ENCODE measurements around the gene CLDN9.

Gene CLDN9

GRCh38 chr16:2974319-2975056 is 38.2 kb upstream of the CLDN9 start:
- no peak for DNase-seq (ENCODE audit: low read depth)

DNA sequence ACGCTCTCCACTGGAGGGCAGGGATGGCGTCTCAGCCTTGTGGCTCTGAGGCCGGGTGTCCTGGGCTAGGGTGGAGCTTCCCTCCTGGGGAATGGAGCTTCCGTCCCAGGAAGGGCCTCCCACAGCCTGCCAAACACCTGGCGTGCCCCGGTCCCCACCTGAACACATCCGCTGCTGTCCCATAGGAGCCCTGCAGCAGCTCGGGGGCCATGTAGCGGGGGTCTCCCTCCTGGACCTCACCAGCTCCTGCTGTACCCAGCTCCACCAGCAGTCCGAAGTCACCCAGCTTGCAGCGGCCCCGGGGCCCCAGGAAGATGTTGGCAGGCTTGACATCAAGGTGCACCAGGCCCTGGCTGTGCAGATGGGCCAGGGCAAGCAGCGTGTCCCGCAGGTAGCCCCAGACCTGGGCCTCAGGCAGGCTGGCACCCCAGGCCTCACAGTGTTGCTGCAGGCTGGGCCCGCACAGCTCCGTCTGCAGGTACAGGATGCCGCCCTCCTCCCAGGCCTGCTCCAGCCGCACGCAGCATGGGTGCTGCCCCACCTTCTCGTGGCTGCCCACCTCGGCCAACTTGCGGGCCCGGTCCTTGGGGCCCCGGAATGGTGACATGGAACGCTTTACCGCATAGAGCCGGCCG is 37.4 kb upstream of the CLDN9 start:
- DNase-seq (ENCODE audit: low read depth), result no peak

GRCh38 chr16:2976201-2976600 is 36.5 kb upstream of the CLDN9 start:
- no peak for DNase-seq (ENCODE audit: low read depth)

DNA sequence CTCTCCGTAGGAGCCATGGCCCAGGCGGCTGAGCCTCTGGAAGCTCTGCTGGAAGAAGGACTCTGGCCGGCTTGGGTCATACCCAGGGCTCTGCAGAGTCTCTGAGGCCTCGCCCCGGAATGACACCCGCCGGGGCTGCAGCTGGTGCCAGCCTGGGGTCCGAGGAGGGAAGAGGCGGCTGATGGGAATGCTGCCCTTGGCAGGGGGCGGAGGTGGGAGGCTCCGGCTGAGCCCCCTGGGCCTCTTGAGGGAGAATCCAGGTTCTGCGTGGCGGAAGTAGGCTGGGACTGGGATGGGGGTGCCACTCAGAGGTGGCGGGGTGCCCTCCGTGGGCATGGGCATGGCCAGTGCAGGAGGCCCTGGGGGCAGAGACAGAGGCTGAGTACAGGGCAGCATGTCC is 36.0 kb upstream of the CLDN9 start:
- no peak for DNase-seq (ENCODE audit: low read depth)

DNA sequence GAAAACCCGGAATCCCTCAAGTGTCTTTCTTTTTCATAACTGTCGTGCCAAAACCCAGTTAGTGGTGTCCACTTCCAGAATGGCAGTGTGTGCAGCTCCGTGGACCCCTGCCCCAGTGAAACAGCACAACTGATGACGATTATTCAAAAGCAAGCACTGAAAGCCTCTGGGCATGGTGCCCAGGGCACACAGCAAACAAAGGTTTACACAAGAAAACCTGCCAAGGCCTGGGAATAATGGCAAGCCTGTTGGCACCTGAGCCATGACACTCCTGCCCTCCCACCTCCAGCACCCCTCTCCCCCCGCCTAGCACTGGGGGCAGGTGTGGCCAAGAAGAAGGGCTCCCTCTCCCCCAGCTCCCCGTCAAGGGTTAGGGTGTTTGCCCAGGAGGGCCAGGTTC is 35.3 kb upstream of the CLDN9 start:
- no peak for DNase-seq (ENCODE audit: low read depth)

DNA sequence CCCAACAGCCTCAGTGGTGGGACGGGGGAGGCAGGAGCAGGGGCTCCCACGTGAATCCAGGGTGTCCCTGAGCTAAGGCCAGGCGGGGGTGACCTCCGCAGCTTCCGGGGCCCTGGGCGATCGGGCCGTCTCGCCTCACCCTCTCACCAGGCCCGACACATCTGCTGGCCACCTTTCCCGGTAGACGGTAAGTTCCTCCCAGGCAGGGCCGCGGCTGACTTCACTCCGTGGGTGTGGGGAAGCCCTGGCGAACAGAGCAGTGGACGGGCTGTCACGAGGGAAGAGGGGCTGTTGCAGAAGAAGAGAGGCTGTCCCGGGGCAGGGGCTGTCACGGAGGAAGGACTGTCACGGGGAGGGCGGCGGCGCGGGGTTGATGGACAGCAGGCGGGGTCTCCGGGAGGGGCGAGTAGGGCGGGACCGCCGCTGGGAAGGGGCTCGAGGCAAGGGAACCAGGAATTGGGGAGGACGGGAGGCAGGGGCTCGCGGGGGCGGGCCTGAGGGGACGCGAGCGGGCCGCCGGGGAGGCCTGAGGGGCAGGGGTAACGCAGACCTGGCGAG is 33.0 kb upstream of the CLDN9 start:
- no peak for DNase-seq (ENCODE audit: low read depth)

DNA sequence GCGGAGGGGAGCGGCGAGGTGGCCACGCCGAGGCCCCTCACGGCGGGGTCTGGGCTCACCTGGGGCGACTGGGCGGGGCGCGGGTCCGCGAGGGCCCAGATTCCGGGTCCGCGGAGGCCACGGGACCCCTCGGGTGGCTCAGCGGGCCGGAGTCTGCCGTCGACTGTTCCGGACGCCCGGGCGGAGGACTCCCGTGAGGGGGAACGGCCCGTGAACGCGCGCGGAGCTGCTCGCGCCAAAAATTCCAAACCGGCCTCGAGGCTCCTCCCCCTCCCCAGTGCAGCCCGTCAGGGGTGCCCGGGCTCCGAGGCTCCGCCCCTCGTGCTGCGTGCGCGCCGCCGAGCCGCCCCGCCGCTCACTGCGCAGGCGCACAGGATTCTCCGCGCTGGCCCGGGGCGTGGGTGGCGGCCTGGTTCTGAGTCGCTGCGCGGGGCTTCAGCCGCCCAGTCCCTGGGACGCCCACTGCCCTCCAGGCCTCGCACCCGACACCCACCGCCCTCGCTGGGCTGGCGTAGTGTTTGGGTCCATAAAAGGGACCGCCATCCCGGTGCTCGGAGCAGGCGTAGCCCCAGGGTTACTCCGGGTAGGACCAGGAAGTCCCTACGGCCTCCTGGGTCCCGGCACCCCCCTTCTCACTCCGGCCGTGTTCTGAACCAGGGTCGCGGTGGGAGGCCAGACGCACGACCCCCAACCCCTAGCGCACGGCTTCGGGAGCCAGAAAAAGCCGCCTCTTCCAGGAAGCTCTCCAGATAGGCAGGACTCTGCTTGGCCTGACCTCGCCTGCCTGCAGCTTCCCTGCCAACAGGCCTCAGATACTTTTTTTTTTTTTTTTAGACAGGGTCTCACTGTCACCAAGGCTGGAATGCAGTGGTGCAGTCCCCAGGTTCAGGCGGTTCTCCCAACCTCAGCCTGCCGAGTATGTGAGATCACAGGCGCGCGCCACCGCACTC is 32.2 kb upstream of the CLDN9 start, which contains the start of gene PKMYT1:
PKMYT1 (minus strand) TSS at position 220 of the 950 bp plus-strand sequence. CDS start 789 bp downstream, outside the sequence.
- DNase-seq (ENCODE audit: low read depth), result peak; percentile 98

DNA sequence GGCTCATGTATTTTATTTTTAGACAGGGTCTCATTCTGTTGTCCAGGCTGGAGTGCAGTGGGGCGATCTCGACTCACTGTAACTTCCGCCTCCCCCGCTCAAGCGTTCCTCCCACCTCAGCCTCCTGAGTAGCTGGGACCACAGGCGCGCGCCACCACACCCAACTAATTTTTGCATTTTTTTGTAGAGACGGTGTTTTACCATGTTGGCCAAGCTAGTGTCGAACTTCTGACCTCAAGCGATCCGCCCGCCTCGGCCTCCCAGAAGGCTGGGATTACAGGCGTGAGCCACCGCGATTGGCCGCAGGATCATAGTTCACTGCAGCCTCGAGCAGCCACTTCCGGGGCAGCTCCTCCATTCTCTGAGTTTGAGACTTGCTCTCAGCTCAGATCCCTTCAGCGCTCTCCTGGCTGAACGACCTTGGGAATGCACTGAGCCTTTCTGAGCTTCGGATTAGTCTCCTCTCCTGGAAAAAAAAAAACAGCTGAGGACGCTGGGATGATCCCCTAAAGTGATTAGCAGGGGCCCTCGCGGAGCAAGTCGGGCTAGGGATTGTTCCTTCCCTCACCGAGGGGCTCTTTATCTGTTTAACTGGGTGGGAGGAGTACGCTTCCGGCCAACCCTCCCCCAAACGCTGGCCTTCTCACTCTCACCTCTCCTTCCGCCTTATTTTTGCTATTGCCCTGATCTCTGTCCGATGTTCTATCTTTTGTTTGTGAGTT is 31.4 kb upstream of the CLDN9 start:
- DNase-seq (ENCODE audit: low read depth), result no peak

DNA sequence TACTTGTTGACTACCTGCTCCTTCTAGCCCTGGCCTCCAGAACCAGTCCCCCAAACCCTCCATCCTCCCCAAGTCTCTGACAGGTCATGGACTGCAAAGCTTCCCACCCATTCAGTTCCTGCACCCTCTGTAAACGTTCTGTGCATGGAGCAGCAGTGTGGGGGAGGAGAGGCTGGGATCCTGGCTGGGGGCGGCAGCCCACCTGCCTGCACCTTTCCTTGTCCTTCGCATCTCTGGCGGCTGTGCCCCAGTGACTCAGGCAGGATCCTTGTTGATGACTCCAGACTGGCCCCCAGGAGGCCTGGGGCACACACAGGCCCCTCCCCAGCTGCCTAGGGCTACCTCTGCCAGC is 30.8 kb upstream of the CLDN9 start:
- DNase-seq (ENCODE audit: low read depth), result no peak

DNA sequence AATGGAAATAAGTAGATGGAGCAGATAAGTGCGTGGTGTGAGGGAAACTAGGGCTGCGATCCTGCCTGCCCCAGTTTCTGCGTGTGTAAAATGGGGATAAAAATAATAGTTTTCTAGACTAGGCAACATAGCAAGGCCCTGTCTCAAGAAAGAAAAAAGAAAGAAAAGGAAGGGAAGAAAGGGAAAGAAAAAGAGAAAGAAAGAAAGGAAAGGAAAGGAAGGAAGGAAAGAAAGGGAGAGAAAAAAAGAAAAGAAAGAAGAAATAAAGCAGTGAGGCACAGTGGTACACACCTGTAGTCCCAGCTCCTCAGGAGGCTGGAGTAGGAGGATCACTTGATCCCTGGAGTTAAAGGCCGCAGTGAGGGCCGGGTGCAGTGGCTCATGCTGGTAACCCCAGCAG is 30.3 kb upstream of the CLDN9 start:
- DNase-seq (ENCODE audit: low read depth), result no peak

GRCh38 chr16:2983706-2984136 is 29.0 kb upstream of the CLDN9 start:
- DNase-seq (ENCODE audit: low read depth), result peak; percentile 87

DNA sequence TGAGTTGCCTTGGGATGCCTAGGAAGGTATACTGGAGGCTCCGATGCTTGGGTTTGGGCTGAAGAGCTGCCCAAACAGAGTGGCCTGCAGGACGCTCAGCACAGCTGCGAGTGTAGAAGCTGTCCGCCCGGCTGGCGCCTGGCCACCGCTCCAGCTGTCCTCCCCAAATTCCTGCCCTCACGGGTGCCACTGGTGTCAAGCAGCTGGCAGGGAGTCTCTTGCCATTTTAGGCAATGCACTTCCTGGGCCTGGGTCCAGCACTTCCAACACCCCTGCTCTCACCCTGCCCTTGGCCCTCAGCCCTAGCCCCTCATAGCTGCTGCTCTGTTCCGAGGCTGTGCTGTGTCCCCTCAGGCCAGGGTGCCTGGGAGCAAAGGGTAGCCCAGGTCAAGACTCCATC is 27.3 kb upstream of the CLDN9 start:
- no peak for DNase-seq (ENCODE audit: low read depth)

- DNase-seq (ENCODE audit: low read depth), result no peak
These were observed 26.8 kb upstream of the CLDN9 start for GRCh38 chr16:2985893-2986355.

DNA sequence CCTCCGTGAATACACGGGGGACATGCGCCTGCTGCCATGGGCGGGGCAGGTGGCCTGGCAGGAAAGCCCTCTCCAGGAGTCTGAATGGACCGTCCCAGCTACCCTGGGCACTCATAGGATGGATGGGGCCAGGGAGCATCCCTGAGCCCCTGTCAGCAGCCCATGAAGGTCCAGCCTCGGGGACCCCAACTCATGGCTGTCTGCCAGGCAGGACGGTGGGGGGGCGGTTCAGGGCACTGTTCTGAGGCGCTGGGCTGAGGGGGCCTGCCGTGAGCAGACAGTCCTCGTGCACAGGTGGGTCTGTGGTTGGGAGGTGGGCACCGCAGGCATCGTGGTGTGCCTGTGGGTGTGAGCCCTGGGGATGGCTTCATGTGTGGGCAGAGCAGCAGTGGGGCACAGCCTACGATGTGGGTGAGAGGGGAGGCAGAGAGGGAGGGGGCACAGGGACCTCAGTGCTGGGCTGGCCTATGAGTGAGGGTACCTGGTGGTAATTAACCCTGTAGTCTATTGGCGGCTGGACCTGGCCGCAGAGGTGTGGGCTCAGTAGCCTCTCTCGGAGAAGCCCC is 26.0 kb upstream of the CLDN9 start:
- no peak for DNase-seq (ENCODE audit: low read depth)

- DNase-seq (ENCODE audit: low read depth), result no peak
These were observed 25.4 kb upstream of the CLDN9 start for GRCh38 chr16:2987286-2987685.

- no peak for DNase-seq (ENCODE audit: low read depth)
These were observed 24.9 kb upstream of the CLDN9 start for GRCh38 chr16:2987833-2988232.

DNA sequence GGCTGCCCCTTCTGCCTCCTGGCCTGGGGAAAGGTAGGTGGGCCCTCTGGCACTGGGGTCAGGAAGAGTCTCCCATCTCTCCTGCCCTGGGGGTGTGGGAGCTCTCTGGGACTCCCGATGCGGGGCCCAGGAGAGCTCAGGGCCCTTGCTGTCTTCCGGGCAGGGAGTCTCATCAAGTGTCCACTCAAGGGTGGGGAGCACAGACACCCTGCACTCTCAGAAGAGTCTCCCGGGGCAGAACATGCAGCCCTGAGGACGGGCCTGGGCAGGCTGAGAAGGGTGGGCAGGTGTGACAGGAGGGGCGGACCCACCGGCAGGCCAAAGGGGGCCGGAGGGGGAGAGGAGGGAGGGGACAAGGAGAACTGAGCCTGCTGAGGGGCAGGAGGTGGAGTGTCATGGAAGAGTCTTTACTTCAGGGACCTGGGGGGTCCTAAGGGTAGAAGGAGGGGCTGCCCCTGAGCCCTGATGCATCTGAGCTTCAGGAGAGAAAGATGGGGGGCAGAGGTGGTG is 24.1 kb upstream of the CLDN9 start:
- DNase-seq (ENCODE audit: low read depth), result no peak

DNA sequence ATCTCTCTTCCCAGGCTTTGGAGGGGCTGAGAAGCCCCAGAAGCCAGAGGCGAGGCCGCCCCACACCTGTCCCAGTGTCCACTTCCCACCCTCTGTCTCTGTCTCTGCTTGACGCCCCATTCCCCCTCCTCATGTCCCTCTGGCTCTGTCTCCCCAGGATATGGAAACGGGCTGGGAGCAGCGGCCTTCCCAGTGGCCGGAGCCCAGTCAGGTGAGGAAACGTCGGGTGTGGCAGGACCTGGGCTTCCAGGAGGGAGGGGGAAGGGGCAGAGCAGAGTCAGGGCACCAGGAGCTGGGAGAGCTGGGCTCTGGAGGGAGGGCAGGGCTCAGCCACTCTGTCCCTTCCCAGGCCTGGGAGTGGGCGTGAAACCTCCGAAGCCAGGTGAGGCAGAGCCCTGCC is 21.8 kb upstream of the CLDN9 start:
- no peak for DNase-seq (ENCODE audit: low read depth)

GRCh38 chr16:2991566-2992261 is 21.0 kb upstream of the CLDN9 start:
- DNase-seq (ENCODE audit: low read depth), result no peak

- no peak for DNase-seq (ENCODE audit: low read depth)
These were observed 20.2 kb upstream of the CLDN9 start for GRCh38 chr16:2992383-2993081.
